Activated T-cell treated with anti-CD3 and anti-CD28 coated beads, Interleukin-2, amount 50 U/mL, for 48 hours (primary cell): ENCODE results near the gene TPPP.

ENCODE experiments used
- DNase-seq, 2 experiments: peaks; one replicate each; pipeline ENCODE4 v3.0.0-alpha.2; 2020

The TPPP gene

DNA sequence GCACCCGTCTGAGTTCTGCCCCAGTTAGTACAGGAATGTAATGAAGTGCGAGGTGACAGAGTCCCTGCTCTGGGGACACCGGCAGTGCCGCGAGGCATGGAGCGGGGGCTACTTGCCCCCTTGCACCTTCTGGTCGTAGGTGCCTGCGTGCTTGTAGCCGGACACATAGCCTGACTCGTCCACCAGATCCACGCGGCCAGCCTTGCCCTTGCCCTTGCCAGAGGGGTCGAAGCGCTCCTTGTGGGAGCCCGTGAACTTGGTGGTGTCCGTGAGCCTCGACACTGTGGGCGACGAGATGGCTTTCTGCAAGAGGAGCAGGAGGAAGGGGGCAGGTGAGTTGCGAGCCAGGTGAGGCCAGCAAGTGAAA is 28.2 kb downstream of the TPPP start:
- no peak for DNase-seq

DNA sequence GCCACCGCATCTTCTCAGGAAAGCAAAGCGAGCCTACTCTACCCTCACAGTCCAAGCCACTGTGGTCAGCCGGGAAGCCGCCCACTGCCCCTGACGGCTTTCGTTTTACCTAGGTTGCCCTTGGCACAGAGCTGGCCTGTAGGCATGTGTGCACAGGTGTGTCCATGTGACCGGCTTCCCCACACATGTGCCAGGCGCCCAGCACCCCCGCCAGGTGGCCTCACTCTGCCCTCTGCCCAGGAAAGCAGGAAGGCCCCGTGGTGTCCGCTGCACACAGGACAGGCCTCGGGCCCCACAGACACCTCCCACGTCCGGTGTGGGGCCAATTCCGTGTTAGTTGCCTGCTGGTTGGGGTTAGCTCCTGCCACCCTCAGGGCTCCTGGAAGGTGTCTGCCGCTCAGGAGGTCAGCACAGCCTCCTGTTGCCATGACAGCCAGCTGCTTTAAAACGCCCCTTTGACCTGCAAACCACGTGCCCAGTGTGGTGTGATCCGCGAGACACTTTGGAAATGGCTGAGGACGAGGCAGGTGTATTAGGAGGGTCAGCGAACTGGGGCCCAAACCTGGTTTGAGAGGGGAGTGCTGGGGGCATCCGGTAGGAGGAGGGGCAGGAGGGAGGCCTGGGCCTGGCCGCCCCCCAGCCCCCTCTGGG is 28.7 kb downstream of the TPPP start:
- no peak for DNase-seq

DNA sequence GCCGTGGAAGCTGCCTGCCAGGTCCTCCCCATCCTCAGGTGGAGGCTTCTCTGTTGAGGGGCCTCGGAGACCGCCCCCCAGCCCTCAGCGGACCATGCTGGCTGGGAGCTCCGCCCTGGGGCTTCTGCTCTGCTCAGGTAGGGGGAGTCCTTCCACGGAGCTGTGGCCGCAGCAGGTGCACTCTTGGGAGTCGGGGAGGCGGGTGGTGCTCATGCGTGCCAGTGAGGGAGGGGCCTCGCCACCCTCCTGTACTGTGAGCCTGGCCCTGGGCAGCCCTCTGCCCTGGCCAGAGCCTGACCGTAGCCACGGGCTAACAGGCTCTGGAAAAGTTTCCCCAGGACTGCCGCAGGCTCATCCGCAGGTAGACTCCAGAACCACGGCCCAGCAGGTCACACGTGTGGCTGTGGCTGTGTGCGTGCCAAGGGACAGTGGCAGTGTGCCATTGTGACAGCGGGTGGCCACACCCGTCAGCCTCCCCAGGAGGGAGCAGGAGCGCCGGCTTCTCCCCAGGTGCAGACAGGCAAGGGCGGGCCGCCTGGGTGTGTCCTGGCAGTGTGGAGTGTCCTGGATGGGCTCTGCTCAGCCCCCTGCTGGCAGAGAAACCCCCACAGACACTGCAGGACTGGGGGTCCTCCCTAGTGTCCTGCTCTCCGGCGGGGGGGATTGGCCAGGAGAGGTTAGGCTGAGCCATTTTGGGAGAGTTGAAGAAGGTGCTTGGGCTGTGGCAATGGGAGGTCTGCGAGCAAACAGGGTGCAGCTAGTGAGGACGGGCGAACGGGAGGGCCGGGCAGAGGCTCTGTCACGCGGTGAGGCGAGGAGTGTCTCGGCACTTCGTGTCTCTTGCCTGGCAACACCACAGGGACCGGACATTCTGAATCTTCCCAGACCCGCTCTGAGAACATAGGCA is 29.5 kb downstream of the TPPP start:
- DNase-seq = no peak

DNA sequence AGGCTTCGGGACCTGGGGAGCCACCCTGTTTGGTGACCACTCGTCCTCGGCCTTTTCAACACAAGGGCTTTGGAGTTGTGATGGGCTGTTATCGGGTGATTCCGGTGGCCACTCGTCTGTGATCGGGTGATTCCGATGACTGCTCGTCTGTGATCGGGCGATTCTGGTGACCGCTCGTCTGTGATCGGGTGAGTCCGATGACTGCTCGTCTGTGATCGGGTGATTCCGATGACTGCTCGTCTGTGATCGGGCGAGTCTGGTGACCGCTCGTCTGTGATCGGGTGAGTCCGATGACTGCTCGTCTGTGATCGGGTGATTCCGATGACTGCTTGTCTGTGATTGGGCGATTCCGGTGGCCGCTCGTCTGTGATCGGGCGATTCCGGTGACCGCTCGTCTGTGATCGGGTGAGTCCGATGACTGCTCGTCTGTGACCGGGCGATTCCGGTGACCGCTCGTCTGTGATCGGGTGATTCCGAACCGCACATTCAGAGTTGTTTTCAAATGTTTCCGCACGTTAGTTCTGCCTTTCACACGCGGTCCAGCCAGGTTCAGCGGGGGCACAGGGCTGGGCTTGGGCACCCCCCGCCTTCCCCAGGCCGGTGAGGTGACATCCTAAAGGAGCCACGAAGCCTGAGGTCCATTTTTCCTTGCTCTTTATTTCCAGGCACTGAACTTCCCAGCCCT is 30.3 kb downstream of the TPPP start:
- no peak for DNase-seq

DNA sequence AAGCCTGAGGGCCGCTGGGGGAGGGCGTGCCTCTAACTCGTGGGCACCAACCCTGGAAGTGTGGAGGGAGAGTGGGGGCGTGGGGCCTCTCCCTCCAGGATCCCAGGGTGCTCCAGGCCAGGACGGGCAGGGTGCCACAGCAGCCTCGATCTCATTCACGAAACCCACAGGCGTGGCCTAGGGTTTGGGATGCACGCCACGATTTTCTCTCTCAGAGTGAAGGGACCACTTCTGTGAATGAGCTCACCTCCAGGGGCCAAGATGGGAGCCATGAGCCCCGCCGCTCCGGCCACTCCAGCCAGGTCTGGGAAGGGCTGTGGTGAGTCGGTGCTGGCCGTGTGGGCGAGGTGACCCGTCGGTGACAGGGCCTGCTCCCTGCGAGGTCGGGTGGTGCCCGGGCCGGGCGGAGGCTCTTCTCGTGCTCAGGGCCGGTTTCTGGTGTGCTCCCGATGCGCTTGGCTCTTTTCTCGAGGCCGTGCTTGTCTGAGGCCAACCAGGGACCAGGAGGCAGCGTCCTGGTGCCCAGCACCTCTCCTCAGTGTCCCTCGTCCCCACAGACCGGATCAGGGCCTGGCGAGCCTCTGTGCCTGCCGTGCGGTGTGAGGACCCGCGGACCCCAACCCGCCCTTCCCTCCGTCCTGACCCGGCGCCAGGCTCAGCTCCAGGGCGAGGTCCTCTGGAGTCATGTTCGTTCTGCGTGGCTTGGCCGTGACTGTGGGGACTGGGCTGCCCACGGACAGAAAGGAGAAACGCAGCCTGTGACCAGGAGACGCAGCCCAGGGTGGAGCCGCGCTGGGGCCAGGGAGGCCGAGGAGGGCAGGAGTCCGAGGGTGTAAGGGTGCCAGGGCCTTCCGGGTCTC is 31.0 kb downstream of the TPPP start:
- no peak for DNase-seq

DNA sequence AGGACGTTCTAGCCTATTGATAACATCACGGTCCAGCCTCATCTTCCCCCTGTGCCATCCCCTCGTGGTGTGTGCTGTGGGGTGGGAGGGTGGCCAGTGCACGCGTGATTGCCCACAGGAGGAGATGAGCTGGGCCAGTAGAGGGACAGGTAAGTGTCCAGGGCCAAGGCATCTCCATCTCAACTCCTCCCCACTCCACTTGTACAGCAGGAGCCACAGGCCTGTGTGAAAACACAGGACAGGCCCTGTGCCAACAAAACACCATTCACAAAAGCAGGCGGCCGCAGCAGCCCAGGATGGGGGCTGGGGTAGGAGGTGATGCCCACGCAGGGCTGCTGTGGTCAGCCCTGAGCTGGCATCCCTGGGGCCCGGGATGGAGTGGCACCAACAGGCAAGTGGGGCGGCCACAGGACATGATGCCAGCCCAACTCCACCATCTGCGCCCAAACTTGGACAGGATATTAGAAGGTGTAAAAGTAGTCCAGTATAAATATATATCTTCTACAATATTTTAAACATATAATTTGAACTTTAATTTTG is 32.6 kb downstream of the TPPP start:
- DNase-seq = no peak

DNA sequence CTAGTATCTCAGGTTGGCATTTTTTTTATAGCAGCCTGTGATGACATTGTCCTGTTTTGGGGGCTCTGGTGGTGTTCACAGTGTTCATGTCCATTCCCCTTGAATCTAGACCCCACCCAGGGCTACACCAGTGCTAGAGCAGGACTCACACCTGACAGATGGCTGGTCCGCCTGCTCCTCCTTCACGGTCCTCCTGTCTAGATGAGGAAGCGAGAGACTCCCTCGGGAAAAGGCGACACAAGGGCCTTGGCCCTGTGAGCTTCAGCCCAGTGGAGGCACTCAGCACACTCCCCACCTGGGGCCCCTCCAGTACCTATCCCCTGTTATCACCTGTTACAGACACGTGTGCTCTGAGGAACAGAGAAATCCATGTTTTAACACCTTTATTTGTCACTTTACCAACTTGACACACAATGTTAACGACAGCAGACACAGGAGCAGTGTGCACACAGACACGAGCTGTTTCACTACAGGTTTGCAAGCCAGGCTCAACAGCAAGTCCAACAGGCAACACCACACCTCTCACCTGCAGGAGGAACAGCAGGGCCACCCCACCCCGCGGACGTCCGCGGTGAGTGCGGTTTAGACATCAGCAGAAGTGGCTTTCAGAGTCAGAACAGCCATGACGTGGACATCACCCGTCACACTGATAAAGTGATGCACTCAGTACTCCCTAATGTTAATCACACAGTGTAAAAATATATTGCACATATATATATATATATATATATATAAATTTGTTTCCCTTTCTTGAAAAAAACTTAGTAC is 33.5 kb downstream of the TPPP start:
- DNase-seq = no peak

DNA sequence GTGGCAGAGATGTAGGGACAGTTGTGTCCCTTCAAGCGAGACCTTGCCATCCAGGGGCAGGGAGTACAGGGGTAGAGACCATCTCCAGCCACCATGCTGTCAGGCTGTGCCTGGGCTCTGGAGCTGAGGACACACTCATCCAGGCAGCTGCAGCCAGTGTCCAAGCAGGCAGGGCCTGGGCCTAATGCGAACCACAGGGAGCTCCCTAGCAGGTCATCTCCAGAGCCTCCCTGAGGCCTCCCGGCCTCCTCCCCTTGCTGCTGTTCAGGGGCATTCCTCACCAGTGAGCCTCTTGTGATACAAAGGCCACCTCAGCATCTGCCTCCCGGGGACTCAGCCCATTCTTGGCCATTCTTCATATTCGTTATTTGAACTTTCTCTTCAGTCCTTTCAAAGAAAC is 35.0 kb downstream of the TPPP start:
- DNase-seq = no peak

DNA sequence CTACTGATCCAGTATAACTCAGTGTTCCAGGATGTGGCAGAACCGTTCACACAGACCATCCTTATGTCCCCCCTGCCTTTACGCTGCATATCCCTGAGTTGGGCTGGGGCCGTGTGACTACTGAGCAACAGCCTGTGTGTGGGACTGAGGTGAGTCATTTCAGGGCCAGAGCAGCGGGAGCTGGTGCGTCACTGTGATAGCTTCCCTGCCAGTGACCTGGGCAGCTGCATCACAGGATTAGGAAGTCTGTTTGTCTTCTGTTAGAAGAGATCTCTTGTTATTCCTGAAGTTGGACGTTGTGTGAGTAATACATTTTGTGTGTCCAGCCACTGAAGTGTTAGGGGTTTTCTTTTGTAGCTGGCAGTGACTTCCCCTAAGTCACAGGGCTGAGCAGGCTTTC is 35.6 kb downstream of the TPPP start:
- DNase-seq = no peak

DNA sequence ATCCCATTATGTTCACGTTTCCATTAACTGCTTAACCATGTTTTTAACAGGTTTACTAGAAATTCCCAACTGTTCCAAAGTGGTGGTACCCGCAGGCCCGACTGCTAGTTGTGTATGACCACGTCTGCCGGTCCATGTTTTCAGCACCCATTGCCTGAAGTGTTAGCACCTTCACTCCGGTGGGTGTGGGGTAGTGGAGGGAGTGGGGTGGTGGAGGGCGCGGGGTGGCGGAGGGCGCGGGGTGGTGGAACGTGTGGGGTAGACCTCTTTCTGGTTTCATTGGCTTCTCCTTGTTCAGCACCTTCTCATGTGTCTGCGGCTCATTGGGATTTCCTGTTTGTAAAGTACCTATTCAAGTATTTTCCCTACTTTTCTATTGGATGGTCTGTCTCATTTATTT is 37.7 kb downstream of the TPPP start:
- no peak for DNase-seq

DNA sequence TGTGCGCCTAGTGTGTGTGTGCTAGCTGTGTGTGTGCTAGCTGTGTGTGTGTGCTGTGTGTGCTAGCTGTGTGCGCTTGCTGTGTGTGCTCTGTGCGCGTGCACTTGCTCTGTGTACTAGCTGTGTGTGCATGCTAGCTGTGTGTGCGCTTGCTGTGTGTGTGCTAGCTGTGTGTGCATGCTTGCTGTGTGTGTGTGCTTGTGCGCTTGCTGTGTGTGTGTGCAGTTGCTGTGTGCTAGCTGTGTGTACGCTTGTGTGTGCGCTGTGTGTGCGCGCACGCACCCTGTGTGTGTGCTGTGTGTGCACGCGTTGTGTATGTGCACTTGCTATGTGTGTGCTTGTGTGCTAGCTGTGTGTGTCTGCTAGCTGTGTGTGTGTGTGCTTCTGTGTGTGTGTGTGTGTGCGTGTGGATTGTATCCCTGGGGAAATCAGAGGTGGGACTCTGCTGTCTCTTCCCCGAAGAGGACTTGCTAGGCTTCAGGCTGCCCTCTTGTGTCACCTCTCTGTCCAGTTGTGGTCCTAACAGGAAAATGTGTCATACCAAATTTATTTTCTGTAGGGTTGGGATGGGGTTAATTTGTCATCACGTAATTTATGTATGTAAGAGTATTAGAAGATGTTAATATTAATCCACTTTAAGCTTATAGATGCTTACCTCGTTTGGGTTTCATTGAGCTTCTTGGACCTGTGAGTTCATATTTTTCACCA is 38.9 kb downstream of the TPPP start:
- no peak for DNase-seq

DNA sequence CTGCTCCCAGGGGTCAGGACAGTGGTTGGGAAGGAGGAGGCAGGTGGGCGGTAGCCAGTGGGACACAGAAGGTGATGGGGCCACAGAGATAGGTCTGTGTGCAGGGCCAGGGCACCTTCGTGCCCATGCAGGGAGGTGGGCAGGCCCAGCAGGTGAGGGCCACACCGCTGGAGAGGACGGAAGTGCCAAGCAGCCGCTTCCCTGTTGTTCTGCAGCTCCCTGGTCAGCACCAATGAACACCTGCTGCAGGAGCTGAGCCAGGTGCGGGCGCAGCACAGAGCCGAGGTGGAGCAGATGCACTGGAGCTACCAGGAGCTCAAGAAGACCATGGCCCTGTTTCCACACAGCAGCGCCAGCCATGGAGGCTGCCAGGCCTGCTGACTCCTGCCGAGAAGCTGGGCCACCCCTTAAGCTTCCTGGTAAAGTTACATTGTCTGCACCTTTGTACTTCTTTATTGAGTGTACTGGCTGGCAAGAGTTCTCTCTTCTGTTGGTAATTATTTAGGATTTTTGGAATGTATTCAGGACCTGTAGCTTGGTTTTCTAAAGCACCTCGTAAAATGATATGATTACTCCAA is 40.3 kb downstream of the TPPP start:
- no peak for DNase-seq

DNA sequence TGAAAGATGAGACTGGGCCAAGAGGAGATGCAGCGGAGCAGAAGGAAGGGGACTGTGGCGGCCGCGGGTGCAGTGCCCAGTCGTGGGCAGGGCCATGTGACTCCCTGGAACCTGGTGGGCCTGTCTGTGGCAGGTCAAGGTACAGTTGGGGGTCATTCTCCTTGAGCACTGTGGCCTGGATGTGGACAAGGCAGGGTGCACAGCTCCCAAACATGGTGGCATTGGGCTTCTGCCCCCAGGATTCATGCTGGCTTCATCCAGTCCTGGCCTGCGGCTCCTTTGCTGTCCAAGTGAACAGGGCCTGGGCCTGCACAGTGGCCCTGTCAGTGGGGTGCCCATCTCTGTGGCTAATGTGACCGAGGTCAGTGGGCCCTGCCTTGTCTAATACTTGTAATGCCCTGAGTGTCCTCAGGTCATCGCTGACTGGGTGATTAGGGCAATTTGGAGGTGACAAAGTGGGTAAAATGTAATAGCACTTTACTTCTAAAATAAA is 41.1 kb downstream of the TPPP start:
- DNase-seq = no peak

DNA sequence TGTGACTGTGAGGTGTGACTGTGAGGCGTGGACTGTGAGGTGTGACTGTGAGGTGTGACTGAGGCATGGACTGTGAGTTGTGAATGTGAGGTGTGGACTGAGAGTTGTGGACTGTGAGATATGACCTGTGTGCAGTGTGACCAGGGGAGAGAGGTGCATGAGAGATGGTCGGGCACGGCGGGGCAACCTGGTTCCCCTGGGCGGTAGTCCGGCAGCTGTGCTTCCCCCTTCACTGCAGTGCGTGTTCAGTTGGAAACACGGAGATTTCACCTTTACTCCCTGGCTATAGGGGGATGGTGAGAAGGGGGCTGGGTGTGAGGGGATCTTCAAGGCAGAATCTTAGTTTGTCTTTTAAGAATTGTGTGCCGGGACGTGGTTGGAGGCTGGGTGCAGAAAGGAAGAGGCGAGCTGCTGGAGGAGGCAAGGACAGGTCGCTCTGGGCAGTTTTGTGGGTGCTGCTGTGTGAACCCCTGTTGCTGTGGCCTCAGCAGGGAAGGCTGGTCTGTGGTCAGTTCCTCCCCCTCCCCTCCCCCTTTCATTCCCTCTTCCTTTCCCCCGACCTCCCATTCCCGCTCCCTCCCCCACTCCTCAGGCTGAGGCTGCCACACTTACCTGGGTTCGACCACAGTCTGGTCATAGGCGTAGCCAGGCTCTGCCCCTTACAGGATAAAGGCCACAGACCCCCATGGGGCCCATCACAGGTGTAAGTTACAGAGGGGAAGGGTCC is 41.7 kb downstream of the TPPP start:
- DNase-seq = no peak

DNA sequence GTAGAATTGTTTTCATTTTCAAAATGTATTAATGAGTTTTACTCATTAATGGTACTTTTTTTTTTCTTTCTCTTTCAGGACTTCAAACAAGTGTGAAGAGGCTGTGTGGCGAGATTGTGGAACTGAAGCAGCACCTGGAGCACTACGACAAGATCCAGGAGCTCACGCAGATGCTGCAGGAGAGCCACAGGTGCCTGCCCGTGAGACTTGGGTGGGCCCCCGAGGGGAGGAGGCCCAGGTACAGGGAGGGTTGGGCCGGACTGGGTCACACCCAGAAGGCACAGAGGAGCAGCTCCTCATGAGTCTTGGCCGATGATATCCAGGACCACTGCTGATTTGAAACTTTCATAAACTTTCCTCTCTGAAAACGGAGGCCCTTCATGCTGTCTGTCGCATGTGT is 45.4 kb downstream of the TPPP start:
- no peak for DNase-seq

DNA sequence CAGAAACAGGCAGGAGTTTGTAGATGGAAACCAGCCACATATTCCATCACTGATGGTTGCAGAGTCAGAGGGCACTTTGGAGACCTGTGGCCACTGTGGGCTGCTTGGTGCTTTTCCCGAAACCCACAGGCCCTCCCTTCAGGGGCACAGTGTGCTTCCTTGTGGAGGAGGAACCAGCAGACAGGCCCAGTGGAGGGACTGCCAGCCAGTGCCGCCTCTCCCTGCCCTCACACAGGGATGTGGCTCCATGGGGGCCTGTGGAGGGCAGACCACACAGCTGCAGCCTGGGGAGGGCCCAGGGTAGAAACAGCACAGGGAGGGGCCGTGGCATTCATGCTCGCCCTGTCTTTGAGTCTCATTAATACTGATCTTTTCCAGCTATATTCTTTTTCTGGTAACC is 45.8 kb downstream of the TPPP start:
- DNase-seq = no peak

DNA sequence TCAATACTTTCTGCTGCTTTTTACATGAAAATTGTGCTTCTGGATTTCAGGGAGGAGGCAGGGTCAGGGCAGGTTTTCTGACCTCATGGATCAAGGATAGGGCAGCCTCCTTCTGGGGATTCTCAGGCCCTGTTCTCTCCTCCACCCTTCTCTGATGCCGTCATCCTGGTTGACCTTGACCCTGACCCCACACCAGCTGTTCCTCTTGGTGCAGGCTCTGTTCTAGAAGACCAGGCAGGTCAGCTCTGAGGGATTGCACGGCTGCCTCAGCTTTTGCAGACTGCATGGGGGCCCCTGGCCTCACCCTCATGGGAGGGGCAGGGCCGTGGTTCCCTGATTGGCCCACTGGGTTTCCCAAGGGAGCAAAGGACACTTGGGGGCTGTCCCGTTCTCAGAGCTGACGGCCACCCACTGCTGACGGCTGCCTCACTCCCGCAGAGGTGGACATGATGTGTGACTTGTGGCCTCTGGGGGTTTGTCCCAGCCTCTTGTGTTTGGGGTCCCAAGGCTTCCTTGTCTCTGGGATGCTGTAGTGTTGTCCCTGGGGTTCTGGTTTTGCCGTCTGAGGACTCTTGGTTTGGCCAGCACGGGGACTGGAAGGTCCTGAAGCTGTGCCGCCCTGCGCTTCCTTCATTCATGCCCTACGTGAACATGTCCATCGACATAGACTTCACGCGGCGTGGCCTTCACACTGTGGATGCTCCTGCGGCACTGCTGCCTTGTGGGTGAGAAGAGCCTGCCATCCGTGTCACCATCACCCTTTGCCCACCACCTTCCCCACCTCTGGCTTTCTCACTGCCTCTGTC is 46.6 kb downstream of the TPPP start:
- DNase-seq = no peak

DNA sequence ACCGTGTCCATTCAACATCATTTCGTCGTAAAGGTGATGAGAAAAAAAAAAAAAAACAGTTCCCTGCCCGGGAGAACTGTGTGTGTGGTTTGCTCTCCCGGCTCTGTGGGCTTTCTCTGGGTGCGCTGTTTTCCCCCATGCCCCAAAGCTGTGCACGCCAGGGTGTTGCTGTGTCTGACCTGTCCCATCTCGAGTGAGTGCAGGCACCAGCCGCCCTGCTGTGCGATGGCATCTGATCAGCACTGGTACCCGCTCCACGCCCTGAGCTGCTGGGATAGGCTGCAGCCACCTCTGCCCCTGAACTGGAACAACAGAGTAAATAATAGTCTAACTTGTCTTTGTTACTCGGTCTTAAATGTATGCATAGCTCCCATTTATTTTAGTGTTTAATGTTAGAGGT is 47.7 kb downstream of the TPPP start:
- DNase-seq = no peak

DNA sequence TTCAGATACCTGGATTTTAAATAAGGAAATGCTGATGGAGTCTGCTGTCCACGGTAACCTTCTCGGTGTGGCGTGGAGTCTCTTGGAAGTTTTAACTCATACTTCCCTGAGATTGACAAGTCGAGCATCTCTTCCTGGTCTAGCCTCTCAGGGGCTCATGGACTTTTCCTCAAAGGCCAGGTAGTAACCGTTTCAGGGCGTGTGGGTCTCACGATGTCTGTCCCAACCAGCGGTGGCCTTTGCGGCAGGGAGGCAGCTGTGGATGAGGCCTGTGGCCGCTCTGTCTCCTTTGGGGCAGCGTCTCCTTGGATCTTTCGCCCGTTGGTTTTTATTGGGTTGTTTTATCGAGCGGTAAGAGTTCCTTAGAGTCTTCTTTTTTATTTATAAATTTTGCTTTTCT is 48.2 kb downstream of the TPPP start:
- no peak for DNase-seq
